ENCODE measurements around the gene USP5.

Gene USP5

DNA sequence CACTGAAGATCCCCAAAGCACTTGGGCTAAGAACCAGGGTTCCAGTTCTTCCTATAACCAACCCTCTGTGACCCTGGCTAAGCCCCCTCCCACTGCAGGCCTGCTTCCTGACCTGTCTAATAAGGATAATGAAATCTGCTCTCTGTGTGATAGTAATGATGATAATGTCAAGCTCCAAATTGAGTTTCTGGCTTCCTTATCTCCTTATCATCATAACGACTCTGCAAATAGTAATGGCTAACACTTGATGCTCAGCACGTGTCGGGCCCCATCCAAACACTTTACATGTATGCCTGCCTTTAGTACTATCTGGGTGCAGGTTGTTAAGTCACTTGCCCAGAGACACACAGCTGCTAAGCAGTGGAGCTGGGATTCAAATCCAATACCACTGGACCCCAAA lies 35.4 kb upstream of the USP5 start:
- DNase-seq (ENCODE audit: low read depth) = no peak
- no peak overlapping the region for H3K4me3 ChIP-seq (ENCODE audit: low read depth, low read length)
- TF ChIP-seq POLR2A (IDR thresholded peaks at IDR 0.05; ENCODE audit: extremely low read depth, insufficient read length) (no peak), MYC (IDR thresholded peaks at IDR 0.05; ENCODE audit: low read depth, low read length) (no peak)
- TF ChIP-seq, protein P1, sequence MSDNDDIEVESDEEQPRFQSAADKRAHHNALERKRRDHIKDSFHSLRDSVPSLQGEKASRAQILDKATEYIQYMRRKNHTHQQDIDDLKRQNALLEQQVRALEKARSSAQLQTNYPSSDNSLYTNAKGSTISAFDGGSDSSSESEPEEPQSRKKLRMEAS (IDR thresholded peaks at IDR 0.05; ENCODE audit: low read depth, low read length) = no peak
- TF ChIP-seq, protein P2, sequence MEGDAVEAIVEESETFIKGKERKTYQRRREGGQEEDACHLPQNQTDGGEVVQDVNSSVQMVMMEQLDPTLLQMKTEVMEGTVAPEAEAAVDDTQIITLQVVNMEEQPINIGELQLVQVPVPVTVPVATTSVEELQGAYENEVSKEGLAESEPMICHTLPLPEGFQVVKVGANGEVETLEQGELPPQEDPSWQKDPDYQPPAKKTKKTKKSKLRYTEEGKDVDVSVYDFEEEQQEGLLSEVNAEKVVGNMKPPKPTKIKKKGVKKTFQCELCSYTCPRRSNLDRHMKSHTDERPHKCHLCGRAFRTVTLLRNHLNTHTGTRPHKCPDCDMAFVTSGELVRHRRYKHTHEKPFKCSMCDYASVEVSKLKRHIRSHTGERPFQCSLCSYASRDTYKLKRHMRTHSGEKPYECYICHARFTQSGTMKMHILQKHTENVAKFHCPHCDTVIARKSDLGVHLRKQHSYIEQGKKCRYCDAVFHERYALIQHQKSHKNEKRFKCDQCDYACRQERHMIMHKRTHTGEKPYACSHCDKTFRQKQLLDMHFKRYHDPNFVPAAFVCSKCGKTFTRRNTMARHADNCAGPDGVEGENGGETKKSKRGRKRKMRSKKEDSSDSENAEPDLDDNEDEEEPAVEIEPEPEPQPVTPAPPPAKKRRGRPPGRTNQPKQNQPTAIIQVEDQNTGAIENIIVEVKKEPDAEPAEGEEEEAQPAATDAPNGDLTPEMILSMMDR (IDR thresholded peaks at IDR 0.05; ENCODE audit: low read depth, low read length) = no peak

DNA sequence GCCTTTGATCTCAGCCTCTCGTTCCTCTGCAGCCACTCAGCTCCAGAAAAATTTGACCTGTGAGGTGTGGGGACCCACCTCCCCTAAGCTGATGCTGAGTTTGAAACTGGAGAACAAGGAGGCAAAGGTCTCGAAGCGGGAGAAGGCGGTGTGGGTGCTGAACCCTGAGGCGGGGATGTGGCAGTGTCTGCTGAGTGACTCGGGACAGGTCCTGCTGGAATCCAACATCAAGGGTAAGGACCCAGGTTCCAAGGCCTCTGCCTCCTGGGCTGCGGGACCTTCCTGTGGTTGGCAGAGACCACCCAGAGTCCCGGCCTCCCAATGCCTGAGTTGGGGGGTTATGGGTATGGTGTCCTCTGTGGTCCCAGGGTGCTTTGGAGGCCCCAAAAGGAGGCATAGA lies 34.9 kb upstream of the USP5 start:
- H3K4me3 ChIP-seq (ENCODE audit: low read depth, low read length) = no peak overlapping the region
- TF ChIP-seq POLR2A (IDR thresholded peaks at IDR 0.05; ENCODE audit: extremely low read depth, insufficient read length) (no peak), MYC (IDR thresholded peaks at IDR 0.05; ENCODE audit: low read depth, low read length) (no peak)
- TF ChIP-seq, protein P1 (IDR thresholded peaks at IDR 0.05; ENCODE audit: low read depth, low read length) = no peak
- TF ChIP-seq, protein P2 (IDR thresholded peaks at IDR 0.05; ENCODE audit: low read depth, low read length) = no peak
- no peak for DNase-seq (ENCODE audit: low read depth)

DNA sequence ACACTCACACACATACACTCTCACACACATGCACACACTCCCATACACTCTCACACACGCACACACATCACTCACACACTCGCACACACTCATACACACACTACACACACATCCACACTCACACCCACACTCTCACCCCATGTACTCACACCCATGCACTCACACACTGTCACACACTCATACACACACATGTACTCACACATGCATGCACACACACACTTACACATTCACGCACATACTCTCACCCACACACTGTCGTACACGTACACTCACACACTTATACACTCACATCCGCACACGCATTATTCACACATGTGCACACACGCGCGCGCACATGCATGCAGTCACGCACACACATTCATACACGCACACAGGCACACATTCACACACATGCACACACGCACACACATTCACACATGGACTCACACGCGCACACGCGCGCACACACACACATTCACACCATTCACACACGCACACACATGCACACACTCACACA lies 34.2 kb upstream of the USP5 start:
- no peak overlapping the region for H3K4me3 ChIP-seq (ENCODE audit: low read depth, low read length)
- DNase-seq (ENCODE audit: low read depth) = no peak
- TF ChIP-seq POLR2A (IDR thresholded peaks at IDR 0.05; ENCODE audit: extremely low read depth, insufficient read length) = no peak

DNA sequence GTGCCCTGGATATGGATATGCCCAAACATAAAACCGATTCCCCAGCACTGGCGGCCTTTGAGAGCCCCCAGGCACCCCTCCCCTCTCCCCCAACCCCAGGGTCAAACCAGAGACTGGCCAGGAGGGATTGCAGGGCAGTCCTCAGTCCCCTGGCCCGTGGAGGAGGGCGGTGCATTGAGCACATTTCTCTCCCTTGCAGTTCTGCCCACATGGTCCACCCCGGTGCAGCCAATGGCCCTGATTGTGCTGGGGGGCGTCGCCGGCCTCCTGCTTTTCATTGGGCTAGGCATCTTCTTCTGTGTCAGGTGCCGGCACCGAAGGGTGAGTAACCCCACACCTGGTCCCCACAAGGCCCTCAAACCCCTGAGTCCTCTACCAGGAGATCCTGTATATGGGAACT lies 33.7 kb upstream of the USP5 start:
- H3K4me3 ChIP-seq (ENCODE audit: low read depth, low read length) = no peak overlapping the region
- DNase-seq (ENCODE audit: low read depth) = no peak
- no peak for TF ChIP-seq POLR2A (IDR thresholded peaks at IDR 0.05; ENCODE audit: extremely low read depth, insufficient read length)
- TF ChIP-seq, protein P2 (IDR thresholded peaks at IDR 0.05; ENCODE audit: low read depth, low read length) = no peak
- no peak for TF ChIP-seq MYC (IDR thresholded peaks at IDR 0.05; ENCODE audit: low read depth, low read length)
- TF ChIP-seq, protein P1 (IDR thresholded peaks at IDR 0.05; ENCODE audit: low read depth, low read length) = no peak

DNA sequence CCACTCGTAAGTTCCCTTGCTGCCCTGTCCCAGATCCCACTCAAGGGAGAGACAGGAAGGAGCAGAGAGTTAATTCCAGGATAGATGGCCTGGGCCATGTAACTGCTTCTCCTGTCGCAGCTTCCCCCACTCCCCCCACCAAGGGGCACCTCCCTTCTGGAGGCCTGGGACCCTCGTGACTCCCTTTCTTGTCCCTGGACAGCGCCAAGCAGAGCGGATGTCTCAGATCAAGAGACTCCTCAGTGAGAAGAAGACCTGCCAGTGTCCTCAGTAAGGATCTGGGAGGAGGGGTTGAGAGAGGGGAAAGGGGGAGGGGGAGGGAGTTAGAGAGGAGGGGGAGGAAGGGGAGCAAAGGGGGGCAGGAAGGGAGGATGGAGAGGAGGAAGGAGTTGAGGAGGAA lies 33.3 kb upstream of the USP5 start:
- no peak overlapping the region for H3K4me3 ChIP-seq (ENCODE audit: low read depth, low read length)
- DNase-seq (ENCODE audit: low read depth) = no peak
- TF ChIP-seq, protein P2 (IDR thresholded peaks at IDR 0.05; ENCODE audit: low read depth, low read length) = no peak
- no peak for TF ChIP-seq MYC (IDR thresholded peaks at IDR 0.05; ENCODE audit: low read depth, low read length)
- TF ChIP-seq POLR2A (IDR thresholded peaks at IDR 0.05; ENCODE audit: extremely low read depth, insufficient read length) = no peak
- TF ChIP-seq, protein P1 (IDR thresholded peaks at IDR 0.05; ENCODE audit: low read depth, low read length) = no peak

DNA sequence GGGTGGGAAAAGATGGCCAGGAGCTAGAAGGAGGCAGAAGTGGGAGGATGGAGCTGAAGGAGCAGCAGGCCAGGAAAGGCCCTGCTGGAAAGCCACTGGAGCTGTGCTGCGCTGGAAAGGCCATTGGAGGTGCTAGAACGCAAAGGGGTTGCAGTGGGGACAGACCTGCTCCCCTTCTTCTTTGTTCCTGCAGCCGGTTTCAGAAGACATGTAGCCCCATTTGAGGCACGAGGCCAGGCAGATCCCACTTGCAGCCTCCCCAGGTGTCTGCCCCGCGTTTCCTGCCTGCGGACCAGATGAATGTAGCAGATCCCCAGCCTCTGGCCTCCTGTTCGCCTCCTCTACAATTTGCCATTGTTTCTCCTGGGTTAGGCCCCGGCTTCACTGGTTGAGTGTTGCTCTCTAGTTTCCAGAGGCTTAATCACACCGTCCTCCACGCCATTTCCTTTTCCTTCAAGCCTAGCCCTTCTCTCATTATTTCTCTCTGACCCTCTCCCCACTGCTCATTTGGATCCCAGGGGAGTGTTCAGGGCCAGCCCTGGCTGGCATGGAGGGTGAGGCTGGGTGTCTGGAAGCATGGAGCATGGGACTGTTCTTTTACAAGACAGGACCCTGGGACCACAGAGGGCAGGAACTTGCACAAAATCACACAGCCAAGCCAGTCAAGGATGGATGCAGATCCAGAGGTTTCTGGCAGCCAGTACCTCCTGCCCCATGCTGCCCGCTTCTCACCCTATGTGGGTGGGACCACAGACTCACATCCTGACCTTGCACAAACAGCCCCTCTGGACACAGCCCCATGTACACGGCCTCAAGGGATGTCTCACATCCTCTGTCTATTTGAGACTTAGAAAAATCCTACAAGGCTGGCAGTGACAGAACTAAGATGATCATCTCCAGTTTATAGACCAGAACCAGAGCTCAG lies 32.6 kb upstream of the USP5 start:
- DNase-seq (ENCODE audit: low read depth) = no peak
- H3K4me3 ChIP-seq (ENCODE audit: low read depth, low read length) = no peak overlapping the region
- TF ChIP-seq POLR2A (IDR thresholded peaks at IDR 0.05; ENCODE audit: extremely low read depth, insufficient read length) (no peak), MYC (IDR thresholded peaks at IDR 0.05; ENCODE audit: low read depth, low read length) (no peak)
- TF ChIP-seq, protein P2 (IDR thresholded peaks at IDR 0.05; ENCODE audit: low read depth, low read length) = no peak
- TF ChIP-seq, protein P1 (IDR thresholded peaks at IDR 0.05; ENCODE audit: low read depth, low read length) = no peak

Measured in NB4 (cell line).